Measurements from ENCODE around the gene INPP5A.

INPP5A gene

GRCh38 chr10:132616170-132616995 is 78.8 kb downstream of the INPP5A start:
- DNase-seq, result no peak

GRCh38 chr10:132616996-132617736 is 79.6 kb downstream of the INPP5A start:
- no peak for DNase-seq

- DNase-seq, result no peak
Measured at GRCh38 chr10:132617737-132618052, 80.1 kb downstream of the INPP5A start.

- no peak for DNase-seq
Measured at GRCh38 chr10:132618158-132618919, 80.8 kb downstream of the INPP5A start.

GRCh38 chr10:132619927-132620326 is 82.3 kb downstream of the INPP5A start:
- no peak for DNase-seq

GRCh38 chr10:132624061-132624846 is 86.7 kb downstream of the INPP5A start:
- no peak for DNase-seq

- no peak for DNase-seq
Measured at GRCh38 chr10:132624847-132625471, 87.4 kb downstream of the INPP5A start.

GRCh38 chr10:132626019-132626760 is 88.6 kb downstream of the INPP5A start:
- no peak for DNase-seq

- DNase-seq, result no peak
Measured at GRCh38 chr10:132626761-132627665, 89.4 kb downstream of the INPP5A start.

- DNase-seq, result no peak
Measured at GRCh38 chr10:132627666-132628531, 90.3 kb downstream of the INPP5A start.

- no peak for DNase-seq
Measured at GRCh38 chr10:132628966-132629900, 91.6 kb downstream of the INPP5A start.

- no peak for DNase-seq
Measured at GRCh38 chr10:132630156-132630555, 92.6 kb downstream of the INPP5A start.

- DNase-seq, result no peak
Measured at GRCh38 chr10:132630666-132631337, 93.2 kb downstream of the INPP5A start.

GRCh38 chr10:132631338-132631735 is 93.8 kb downstream of the INPP5A start:
- no peak for DNase-seq

GRCh38 chr10:132632091-132632561 is 94.5 kb downstream of the INPP5A start:
- no peak for DNase-seq

- DNase-seq, result no peak
Measured at GRCh38 chr10:132632851-132633684, 95.5 kb downstream of the INPP5A start.

Data from midbrain (tissue), 1 donor.